Nephron progenitor cell (in vitro differentiated cells): ENCODE measurements around the gene VWC2L.

Experiments
- DNase-seq: peaks from one replicate; pipeline ENCODE4 v3.0.0; 2021
- H3K27ac Mint-ChIP-seq: 2 replicates; pipeline ENCODE4 v1.8.0; 2021; ENCODE audit warnings: mild to moderate bottlenecking, moderate library complexity, mixed read lengths
- H3K27me3 Mint-ChIP-seq: 2 replicates; pipeline ENCODE4 v1.8.0; 2021; ENCODE audit warnings: mild to moderate bottlenecking, low read depth, mixed read lengths; ENCODE audit not compliant: poor library complexity
- H3K36me3 Mint-ChIP-seq: 2 replicates; pipeline ENCODE4 v1.8.0; 2021; ENCODE audit warnings: low read depth, mixed read lengths
- H3K4me1 Mint-ChIP-seq: 2 replicates; pipeline ENCODE4 v1.8.0; 2021; ENCODE audit warnings: mixed read lengths
- H3K4me3 Mint-ChIP-seq: 2 replicates; pipeline ENCODE4 v1.8.0; 2021; ENCODE audit warnings: mild to moderate bottlenecking, moderate library complexity, mixed read lengths
- H3K9me3 Mint-ChIP-seq: 2 replicates; pipeline ENCODE4 v1.8.0; 2021; ENCODE audit warnings: mild to moderate bottlenecking, moderate library complexity, mixed read lengths
- CTCF ChIP-seq: fragments of 200-600 bp; sonication (generic); IDR thresholded peaks from 2 replicates; pipeline ENCODE4 v1.5.0; 2021; ENCODE audit warnings: antibody characterized with exemption

The VWC2L gene

GRCh38 chr2:214393796-214394195, 17.1 kb upstream of the VWC2L start:
- DNase-seq = no peak
- Mint-ChIP-seq H3K4me3 (no peak overlapping the region), H3K36me3 (no peaks in the 10 kb centered on the region), H3K27me3 (no peaks in the 10 kb centered on the region), H3K4me1 (no peaks in the 10 kb centered on the region), H3K9me3 (no peaks in the 10 kb centered on the region), H3K27ac (no peak overlapping the region)
- no peak for TF ChIP-seq CTCF

- no peak for DNase-seq
- H3K27ac Mint-ChIP-seq = no peak overlapping the region
- no peaks in the 10 kb centered on the region for H3K4me1 Mint-ChIP-seq
- TF ChIP-seq CTCF = no peak
- no peak overlapping the region for H3K4me3 Mint-ChIP-seq
- H3K9me3 Mint-ChIP-seq = no peaks in the 10 kb centered on the region
- H3K36me3 Mint-ChIP-seq = no peaks in the 10 kb centered on the region
- H3K27me3 Mint-ChIP-seq = no peaks in the 10 kb centered on the region
Observed at GRCh38 chr2:214395040-214395439, 15.8 kb upstream of the VWC2L start.

- H3K4me1 Mint-ChIP-seq = peaks cover 9% of the 10 kb centered on the region
- no peaks in the 10 kb centered on the region for H3K36me3 Mint-ChIP-seq
- no peak overlapping the region for H3K27ac Mint-ChIP-seq
Observed at GRCh38 chr2:214401580-214401979, 9.3 kb upstream of the VWC2L start.

GRCh38 chr2:214410128-214410775, 602 bp upstream of the VWC2L start:
- TF ChIP-seq CTCF = no peak
- no peaks in the 10 kb centered on the region for H3K36me3 Mint-ChIP-seq

More at GRCh38 chr2:214401580-214401979, 9.3 kb upstream of the VWC2L start:
- no peak for DNase-seq
- TF ChIP-seq CTCF = no peak
- H3K27me3 Mint-ChIP-seq = no peaks in the 10 kb centered on the region
- H3K9me3 Mint-ChIP-seq = no peaks in the 10 kb centered on the region
- no peak overlapping the region for H3K4me3 Mint-ChIP-seq

GRCh38 chr2:214412679-214413078, 1.8 kb downstream of the VWC2L start:
- no peak overlapping the region for H3K4me3 Mint-ChIP-seq
- DNase-seq = no peak
- no peaks in the 10 kb centered on the region for H3K4me1 Mint-ChIP-seq
- TF ChIP-seq CTCF = no peak
- no peaks in the 10 kb centered on the region for H3K36me3 Mint-ChIP-seq
- H3K27ac Mint-ChIP-seq = no peak overlapping the region
- H3K9me3 Mint-ChIP-seq = no peaks in the 10 kb centered on the region
- peaks cover 17% of the 10 kb centered on the region for H3K27me3 Mint-ChIP-seq

More at GRCh38 chr2:214410128-214410775, 602 bp upstream of the VWC2L start:
- no peak for DNase-seq
- Mint-ChIP-seq H3K4me3 (no peak overlapping the region), H3K9me3 (no peaks in the 10 kb centered on the region), H3K4me1 (no peaks in the 10 kb centered on the region), H3K27ac (no peak overlapping the region), H3K27me3 (peaks cover 17% of the 10 kb centered on the region)

- DNase-seq = no peak
- Mint-ChIP-seq H3K27me3 (no peaks in the 10 kb centered on the region), H3K36me3 (no peaks in the 10 kb centered on the region), H3K4me3 (no peak overlapping the region), H3K27ac (no peak overlapping the region), H3K9me3 (no peaks in the 10 kb centered on the region), H3K4me1 (no peaks in the 10 kb centered on the region)
- TF ChIP-seq CTCF = no peak
Observed at GRCh38 chr2:214436470-214436869, 25.6 kb downstream of the VWC2L start.
